Spleen (tissue), 11 donors: Measurements from ENCODE around the gene MT1A. TPM values are rescaled to one million over a fixed set of nuclear protein-coding genes. Genes with fewer than 3 reads are reported as not detected.

Experiments
- DNase-seq: peaks from one replicate; pipeline ENCODE4 v3.0.0-alpha.2; 2020
- H3K27ac ChIP-seq, 8 donors: fragments of 200-600 bp; sonication (generic) in 7 of 8; 1 replicate in 4 of 8; 2 replicates in 4 of 8; pipeline versions ENCODE4 v1.5.0 to v1.8.0; 2016 to 2021; ENCODE audit warnings: inconsistent platforms in 4 of 8, mild to moderate bottlenecking in 4 of 8, moderate library complexity in 1 of 8
- H3K27me3 ChIP-seq, 7 donors: fragments of 200-600 bp; sonication (generic) in 6 of 7; replicated peaks in 1 of 7; 1 replicate in 4 of 7; 2 replicates in 3 of 7; pipeline versions ENCODE4 v1.5.0 to v1.8.0; 2016 to 2021; ENCODE audit warnings: inconsistent platforms in 3 of 7, mild to moderate bottlenecking in 1 of 7
- H3K36me3 ChIP-seq, 6 donors: fragments of 200-600 bp; sonication (generic) in 5 of 6; 1 replicate in 4 of 6; 2 replicates in 2 of 6; pipeline versions ENCODE4 v1.5.0 to v1.8.0; 2016 to 2021; ENCODE audit warnings: inconsistent platforms in 2 of 6
- H3K4me1 ChIP-seq, 6 donors: fragments of 200-600 bp; sonication (generic) in 5 of 6; 1 replicate in 3 of 6; 2 replicates in 3 of 6; pipeline versions ENCODE4 v1.5.0 to v1.8.0; 2016 to 2021; ENCODE audit warnings: inconsistent platforms in 3 of 6
- H3K4me3 ChIP-seq, 8 donors: fragments of 200-600 bp; sonication (generic) in 7 of 8; 1 replicate in 4 of 8; 2 replicates in 4 of 8; pipeline versions ENCODE4 v1.5.0 to v1.8.0; 2016 to 2021; ENCODE audit warnings: inconsistent platforms in 4 of 8, mild to moderate bottlenecking in 4 of 8, moderate library complexity in 2 of 8
- H3K9me3 ChIP-seq, 8 donors: fragments of 200-600 bp; sonication (generic) in 7 of 8; 1 replicate in 4 of 8; 2 replicates in 4 of 8; pipeline versions ENCODE4 v1.5.0 to v1.8.0; 2016 to 2021; ENCODE audit warnings: inconsistent platforms in 4 of 8
- CTCF ChIP-seq, 11 experiments: fragments of 200-600 bp in 7 of 11; fragments of 450-650 bp in 4 of 11; sonication (generic) in 4 of 11; IDR thresholded peaks in 8 of 11; conservative IDR thresholded peaks in 3 of 11; 1 replicate in 7 of 11; 2 replicates in 4 of 11; pipeline versions ENCODE4 v1.4.0 to v1.8.0; 2016 to 2021; ENCODE audit warnings: antibody characterized with exemption in 11 of 11, inconsistent platforms in 4 of 11, mild to moderate bottlenecking in 1 of 11
- POLR2A ChIP-seq, 3 donors: fragments of 450-650 bp; IDR thresholded peaks; one replicate each; pipeline ENCODE4 v1.5.1; 2017; ENCODE audit warnings: antibody characterized with exemption in 3 of 3, mild to moderate bottlenecking in 1 of 3
- POLR2AphosphoS5 ChIP-seq, 3 donors: sonication (generic); formaldehyde crosslinking; IDR thresholded peaks; one replicate each; pipeline ENCODE4 v1.5.1; 2017; ENCODE audit warnings: antibody characterized with exemption in 3 of 3
- WGBS, 5 donors: extraction: QIAGEN DNeasy Blood & Tissue Kit in 3 of 5; methylation state at CpG; one replicate each; pipeline versions ENCODE4 v1.1.5 to v1.1.7; 2013 to 2018; 5-methylcytosine and 5-hydroxymethylcytosine counted together
- intact Hi-C: fragments of 100-400 bp; cut with DNase I; formaldehyde crosslinking; loops from one replicate; pipeline ENCODE4 v1.15.0; 2023; ENCODE audit warnings: low total_unique reads
- polyA plus RNA-seq, 3 donors: library from polyadenylated mRNA; stranded (reverse); fragments of 200-250 nt; gene quantifications; one replicate each; pipeline ENCODE4 v1.2.1, GENCODE V29; 2013
- total RNA-seq, 7 donors: library from RNA; depleted of rRNA in 3 of 7; stranded (reverse); fragments of >200 nt in 3 of 7; fragmentation: NEBNext Ultra II Directional in 4 of 7; extraction: Animal tissue kit (Norgen Biotek cat#: 25700) in 4 of 7; gene quantifications; one replicate each; pipeline versions ENCODE4 v1.1.0 to v1.2.1, GENCODE V29; 2016 to 2021
- donor health status: healthy with polysubstance abuse.
- donor health status: DM: no; HTN: no; CAD: no; lungs with moderate emphysema.
- donor health status: DM: no; HTN: no; CAD: no.
- donor health status: Bipolar disorder and iron deficiency.
- donor health status: healthy.
- donor health status: DM: no; HTN: no; CAD: no.
- donor health status: DM: yes; HTN: yes; CAD: no.

The MT1A gene
- total and polyA plus RNA-seq, 10 donors: 1.1 to 27.3 (median 5.0) TPM; not detected in 4

- H3K27me3 ChIP-seq: peaks cover 0 to 100% (median 52%) of the 10 kb centered on the region in 7 donors
- H3K4me3 ChIP-seq: peak within 1 kb of the TSS in 1 of 8 donors; percentile 36
- WGBS, 5 donors: 8 to 17% (median 12%) methylated on average over 30 to 46 of the region's 46 CpGs
- TF ChIP-seq POLR2AphosphoS5 (IDR thresholded peaks at IDR 0.05): peak in 2 of 3 donors; percentile 20 to 27
- no peak for TF ChIP-seq POLR2A (IDR thresholded peaks at IDR 0.05)
- TF ChIP-seq CTCF (IDR thresholded peaks at IDR 0.05 in 8 of 11, conservative IDR thresholded peaks at IDR 0.05 in 3 of 11): no peak
- intact Hi-C loops: no loop called here
- no peak for DNase-seq
- peaks cover 3 to 33% (median 17%) of the 10 kb centered on the region in 6 donors for H3K4me1 ChIP-seq
- H3K27ac ChIP-seq: no peak within 1 kb of the TSS
- H3K36me3 ChIP-seq: no peaks in the 10 kb centered on the region
- H3K9me3 ChIP-seq: no peaks in the 10 kb centered on the region
These were observed 29.4 kb downstream of the MT1A start, which contains the start of gene MT1G for GRCh38 chr16:56667581-56668571. TSS of gene MT1G (minus strand) at chr16:56668065. CDS start at chr16:56667993, 72 bp downstream.

GRCh38 chr16:56669005-56669839 lies 30.8 kb downstream of the MT1A start, which contains the start of gene MT1H:
TSS of gene MT1H (plus strand) at chr16:56669814. CDS start at chr16:56669885, 71 bp downstream.
- intact Hi-C loops: no loop called here
- 7 to 23% (median 15%) methylated on average over 14 to 38 of the region's 38 CpGs for WGBS, 5 donors
- Histone ChIP-seq H3K27ac (no peak within 1 kb of the TSS), H3K36me3 (no peaks in the 10 kb centered on the region), H3K4me3 (peak within 1 kb of the TSS in 1 of 8 donors; percentile 30), H3K27me3 (peaks cover 0 to 100% (median 41%) of the 10 kb centered on the region in 7 donors), H3K9me3 (no peaks in the 10 kb centered on the region), H3K4me1 (peaks cover 3 to 25% (median 15%) of the 10 kb centered on the region in 6 donors)
- no peak for TF ChIP-seq CTCF (IDR thresholded peaks at IDR 0.05 in 8 of 11, conservative IDR thresholded peaks at IDR 0.05 in 3 of 11)
- no peak for TF ChIP-seq POLR2AphosphoS5 (IDR thresholded peaks at IDR 0.05)
- TF ChIP-seq POLR2A (IDR thresholded peaks at IDR 0.05): no peak
- no peak for DNase-seq

GRCh38 chr16:56669840-56670619 lies 31.6 kb downstream of the MT1A start:
- Histone ChIP-seq H3K36me3 (no peaks in the 10 kb centered on the region), H3K4me3 (peak overlapping the region in 1 of 8 donors; percentile 30), H3K4me1 (peaks cover 3 to 25% (median 15%) of the 10 kb centered on the region in 6 donors), H3K27me3 (peaks cover 0 to 99% (median 39%) of the 10 kb centered on the region in 7 donors), H3K9me3 (no peaks in the 10 kb centered on the region), H3K27ac (no peak overlapping the region)
- no peak for DNase-seq
- TF ChIP-seq POLR2AphosphoS5 (IDR thresholded peaks at IDR 0.05): no peak
- TF ChIP-seq POLR2A (IDR thresholded peaks at IDR 0.05): no peak
- TF ChIP-seq CTCF (IDR thresholded peaks at IDR 0.05 in 8 of 11, conservative IDR thresholded peaks at IDR 0.05 in 3 of 11): no peak
- WGBS, 5 donors: 8 to 18% (median 14%) methylated on average over 17 to 19 of the region's 19 CpGs
- intact Hi-C loops: no loop called here
